HEK293 (cell line): ENCODE measurements around the gene RNF223.

ENCODE experiments used
- CTCF ChIA-PET: fragments of 350-600 bp; formaldehyde crosslinking; extraction: SDS; loops from one replicate; lab custom pipeline; 2021; ENCODE audit warnings: antibody characterized with exemption; lab: Yijun Ruan, JAX
- POLR2A ChIA-PET: fragments of 300-600 bp; formaldehyde crosslinking; extraction: SDS; loops from one replicate; lab custom pipeline; 2020; ENCODE audit warnings: antibody characterized with exemption, inconsistent platforms; lab: Yijun Ruan, JAX
- H3K27ac ChIP-seq: fragments of 200-500 bp; sonication (Bioruptor generic); 2 replicates; pipeline ENCODE4 v1.5.1; 2014; ENCODE audit warnings: low read depth, low read length, control low read depth, inconsistent platforms; ENCODE audit errors: extremely low read depth
- H3K36me3 ChIP-seq, 2 experiments: fragments of 200-500 bp in 1 of 2; sonication (Bioruptor generic) in 1 of 2; 1 replicate in 1 of 2; 2 replicates in 1 of 2; pipeline ENCODE4 v1.5.1; 2014 to 2017; ENCODE audit warnings: inconsistent platforms in 2 of 2, low read length in 2 of 2; ENCODE audit not compliant: control insufficient read depth in 2 of 2, insufficient read depth in 1 of 2
- H3K4me1 ChIP-seq: fragments of 200-500 bp; sonication (Bioruptor generic); 2 replicates; pipeline ENCODE4 v1.5.1; 2014; ENCODE audit warnings: mild to moderate bottlenecking, low read length, inconsistent platforms; ENCODE audit not compliant: control insufficient read depth, insufficient read depth
- H3K4me3 ChIP-seq: 2 replicates; pipeline ENCODE4 v1.5.1; 2011; ENCODE audit warnings: low read depth, mild to moderate bottlenecking, control low read depth, low read length, moderate library complexity
- H3K9me3 ChIP-seq: fragments of 200-500 bp; sonication (Bioruptor generic); 2 replicates; pipeline ENCODE4 v1.5.1; 2014; ENCODE audit warnings: low read depth, low read length, inconsistent platforms; ENCODE audit not compliant: control insufficient read depth, insufficient read depth
- GLI4 ChIP-seq: fragments of 450-650 bp; formaldehyde crosslinking; IDR thresholded peaks from 2 replicates; pipeline ENCODE4 v1.5.1; 2016; ENCODE audit warnings: missing biosample characterization, missing genetic modification characterization
- GLIS1 ChIP-seq: fragments of 450-650 bp; formaldehyde crosslinking; IDR thresholded peaks from 2 replicates; pipeline ENCODE4 v1.5.1; 2016; ENCODE audit warnings: missing biosample characterization, missing genetic modification characterization
- HIC1 ChIP-seq: fragments of 450-650 bp; formaldehyde crosslinking; IDR thresholded peaks from 2 replicates; pipeline ENCODE4 v1.5.1; 2016; ENCODE audit warnings: missing biosample characterization, missing genetic modification characterization
- KLF8 ChIP-seq: fragments of 450-650 bp; formaldehyde crosslinking; IDR thresholded peaks from 2 replicates; pipeline ENCODE4 v1.5.1; 2016; ENCODE audit warnings: missing biosample characterization, missing genetic modification characterization
- PBX3 ChIP-seq: sonication (generic); formaldehyde crosslinking; IDR thresholded peaks from 2 replicates; pipeline ENCODE4 v1.8.1; 2022; ENCODE audit warnings: mild to moderate bottlenecking, moderate library complexity, missing genetic modification reagents
- PRDM10 ChIP-seq: fragments of 450-650 bp; formaldehyde crosslinking; IDR thresholded peaks from 2 replicates; pipeline ENCODE4 v1.5.1; 2016; ENCODE audit warnings: missing biosample characterization, missing genetic modification characterization
- PRDM4 ChIP-seq: fragments of 450-650 bp; formaldehyde crosslinking; IDR thresholded peaks from 2 replicates; pipeline ENCODE4 v1.5.1; 2017; ENCODE audit warnings: missing biosample characterization, missing genetic modification characterization
- SCRT2 ChIP-seq: fragments of 450-650 bp; formaldehyde crosslinking; IDR thresholded peaks from 2 replicates; pipeline ENCODE4 v1.5.1; 2016; ENCODE audit warnings: missing biosample characterization, missing genetic modification characterization
- ZBTB49 ChIP-seq: fragments of 450-650 bp; formaldehyde crosslinking; IDR thresholded peaks from 2 replicates; pipeline ENCODE4 v1.5.1; 2016; ENCODE audit warnings: missing biosample characterization, missing genetic modification characterization, low read depth
- ZNF24 ChIP-seq: fragments of 450-650 bp; formaldehyde crosslinking; IDR thresholded peaks from 2 replicates; pipeline ENCODE4 v1.5.1; 2016; ENCODE audit warnings: missing biosample characterization, missing genetic modification characterization
- ZNF600 ChIP-seq: fragments of 450-650 bp; formaldehyde crosslinking; IDR thresholded peaks from 2 replicates; pipeline ENCODE4 v1.5.1; 2016; ENCODE audit warnings: missing biosample characterization, missing genetic modification characterization

The RNF223 gene

GRCh38 chr1:1033009-1033587 lies 41.0 kb downstream of the RNF223 start:
- H3K36me3 ChIP-seq, result peaks cover 0 to 22% of the 10 kb centered on the region in 2 experiments; a peak in 1 of 3 replicates
- no peak overlapping the region for H3K4me3 ChIP-seq
- no peak overlapping the region for H3K27ac ChIP-seq
- H3K4me1 ChIP-seq, result no peaks in the 10 kb centered on the region
- POLR2A ChIA-PET, result no interaction called here
- TF ChIP-seq PBX3 (CRISPR knock-in tag), result no peak
- peak; percentile 74 for TF ChIP-seq KLF8 (tag by site-specific recombination)
- no peak for TF ChIP-seq ZBTB49 (tag by site-specific recombination)
- H3K9me3 ChIP-seq, result no peaks in the 10 kb centered on the region
- CTCF ChIA-PET, result interaction anchor here (1.0 kb wide), 1 partner anchor 31 kb away, joined by 3 read pairs; no protein-coding TSS in a partner anchor

GRCh38 chr1:1032424-1032823 lies 41.7 kb downstream of the RNF223 start:
- Histone ChIP-seq H3K27ac (no peak overlapping the region), H3K9me3 (no peaks in the 10 kb centered on the region), H3K36me3 (peaks cover 0 to 28% of the 10 kb centered on the region in 2 experiments; a peak in 1 of 3 replicates), H3K4me3 (no peak overlapping the region), H3K4me1 (no peaks in the 10 kb centered on the region)
- TF ChIP-seq GLI4 (no peak), HIC1 (tag by site-specific recombination) (0 out of 2 replicates have a peak, but pooled peaks have one; percentile 42)
- POLR2A ChIA-PET, result no interaction called here
- CTCF ChIA-PET, result interaction anchor here (0.9 to 1.0 kb wide), 2 partner anchors 17 to 32 kb away, joined by 3 read pairs; no protein-coding TSS in a partner anchor

GRCh38 chr1:1031659-1032235 lies 42.4 kb downstream of the RNF223 start:
- ChIA-PET CTCF (interaction anchor here (0.6 to 1.3 kb wide), 3 partner anchors 17 to 56 kb away, joined by 3 to 4 read pairs (median 3); no protein-coding TSS in a partner anchor), POLR2A (interaction anchor here (1.3 kb wide), 1 partner anchor 30 kb away, joined by 3 read pairs; no protein-coding TSS in a partner anchor)

More at GRCh38 chr1:1031659-1032235, 42.4 kb downstream of the RNF223 start:
- TF ChIP-seq ZNF600 (tag by site-specific recombination) (0 out of 2 replicates have a peak, but pooled peaks have one; percentile 55), PRDM4 (no peak), HIC1 (tag by site-specific recombination) (peak; percentile 44; the same call in 1 of the 2 replicates), GLIS1 (0 out of 2 replicates have a peak, but pooled peaks have one; percentile 3), ZNF24 (tag by site-specific recombination) (no peak), SCRT2 (tag by site-specific recombination) (no peak), PRDM10 (0 out of 2 replicates have a peak, but pooled peaks have one; percentile 34)
- TF ChIP-seq, all 188 proteins: peak for 4
- Histone ChIP-seq H3K36me3 (peaks cover 0 to 29% of the 10 kb centered on the region in 2 experiments; a peak in 1 of 3 replicates), H3K4me1 (no peaks in the 10 kb centered on the region), H3K9me3 (no peaks in the 10 kb centered on the region), H3K27ac (no peak overlapping the region), H3K4me3 (no peak overlapping the region)
